Activated CD4-positive, alpha-beta T cell treated with anti-CD3 and anti-CD28 coated beads, Interleukin-10, Interleukin-2, amounts not matched to agents 100 ng/mL and 50 ng/mL, durations not matched to agents 16 hours and 8 hours (primary cell): ENCODE results near the gene MISP3.

Source experiments
- DNase-seq: peaks from one replicate; pipeline ENCODE4 v3.0.0-alpha.2; 2020

MISP3 gene

GRCh38 chr19:14106840-14107239 is 34.3 kb downstream of the MISP3 start:
- no peak for DNase-seq

GRCh38 chr19:14107581-14108461 is 35.2 kb downstream of the MISP3 start:
- no peak for DNase-seq

- no peak for DNase-seq
Observed at GRCh38 chr19:14110650-14111049, 38.1 kb downstream of the MISP3 start.

DNA sequence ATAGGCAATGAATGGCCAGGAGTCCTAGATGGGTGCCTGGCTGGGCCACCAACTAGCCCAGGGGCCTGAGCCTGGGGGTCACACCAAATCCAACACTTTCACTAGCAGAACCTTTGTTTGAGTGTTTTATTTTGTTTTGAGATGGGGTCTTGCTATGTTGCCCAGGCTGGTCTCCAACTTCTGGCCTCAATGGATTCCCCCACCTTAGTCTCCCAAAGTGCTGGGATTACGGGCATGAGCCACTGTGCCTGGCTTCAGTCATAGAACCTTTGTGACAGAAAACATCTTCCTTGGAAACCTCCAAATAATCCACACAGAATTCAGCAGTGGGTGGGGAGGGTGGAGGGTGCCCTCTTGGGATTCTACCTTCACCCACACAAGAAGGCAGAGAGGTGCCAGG is 38.9 kb downstream of the MISP3 start:
- DNase-seq, result no peak

GRCh38 chr19:14112051-14112808 is 39.6 kb downstream of the MISP3 start:
- no peak for DNase-seq

DNA sequence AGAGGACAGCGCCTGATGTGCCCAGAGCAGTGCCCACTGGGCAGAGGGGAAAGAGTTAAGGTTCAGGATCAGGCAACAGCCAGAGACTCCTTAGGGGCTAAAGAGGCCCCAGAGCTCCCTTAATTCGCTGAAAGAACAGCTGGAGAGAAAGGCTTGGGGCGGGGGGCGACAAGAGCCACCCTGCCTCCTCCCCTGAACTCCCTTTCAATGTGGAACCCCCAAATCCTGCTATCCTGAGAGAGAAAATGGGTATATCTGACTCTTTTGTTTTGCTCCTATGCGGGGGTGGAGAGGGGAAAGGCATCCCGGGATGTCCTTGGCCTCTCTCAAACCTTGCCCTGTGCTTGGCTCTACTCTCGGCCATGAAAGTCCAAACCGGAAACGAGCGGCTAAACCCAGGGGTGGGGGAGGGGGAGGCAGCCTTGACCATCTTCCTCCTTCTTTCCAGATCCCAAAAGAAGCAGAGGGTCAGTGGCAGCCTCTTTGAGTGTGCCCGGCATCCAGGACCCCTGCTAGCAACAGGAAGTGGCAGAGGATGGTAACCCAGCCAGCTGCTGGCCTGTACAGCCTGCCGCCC is 40.3 kb downstream of the MISP3 start:
- DNase-seq, result no peak

DNA sequence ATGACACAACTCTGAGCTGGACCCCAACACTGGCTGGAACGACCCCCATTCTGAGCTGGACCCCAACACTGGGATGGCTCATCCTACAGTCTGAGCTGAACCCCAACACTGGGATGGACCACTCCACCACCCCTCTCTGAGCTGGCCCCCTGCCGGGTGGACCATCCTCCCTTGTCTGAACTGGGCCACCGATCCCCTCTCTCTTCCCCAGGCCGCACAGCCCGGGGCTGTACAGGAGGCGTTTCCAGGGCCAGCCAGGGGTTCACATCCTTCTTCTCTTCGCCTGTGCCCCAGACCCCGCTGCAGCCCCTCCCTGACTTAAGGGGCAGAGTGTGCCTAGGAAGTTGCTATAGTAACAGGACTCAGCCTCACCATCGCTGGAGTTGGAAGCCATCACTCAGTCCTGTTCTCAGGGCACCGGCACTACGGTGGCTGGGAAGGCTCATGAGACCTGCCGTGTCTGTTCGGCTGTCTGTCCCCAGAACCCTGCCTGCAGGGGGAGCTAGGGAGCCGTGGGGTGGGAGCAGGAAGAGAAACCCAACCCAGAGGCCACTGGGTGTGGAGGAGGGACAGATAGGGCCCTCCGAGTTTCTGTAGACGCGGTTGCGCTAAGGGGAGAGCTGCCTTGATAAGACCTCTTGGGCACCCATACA is 41.3 kb downstream of the MISP3 start:
- peak; percentile 75 for DNase-seq

- no peak for DNase-seq
Observed at GRCh38 chr19:14114439-14114838, 41.9 kb downstream of the MISP3 start.

DNA sequence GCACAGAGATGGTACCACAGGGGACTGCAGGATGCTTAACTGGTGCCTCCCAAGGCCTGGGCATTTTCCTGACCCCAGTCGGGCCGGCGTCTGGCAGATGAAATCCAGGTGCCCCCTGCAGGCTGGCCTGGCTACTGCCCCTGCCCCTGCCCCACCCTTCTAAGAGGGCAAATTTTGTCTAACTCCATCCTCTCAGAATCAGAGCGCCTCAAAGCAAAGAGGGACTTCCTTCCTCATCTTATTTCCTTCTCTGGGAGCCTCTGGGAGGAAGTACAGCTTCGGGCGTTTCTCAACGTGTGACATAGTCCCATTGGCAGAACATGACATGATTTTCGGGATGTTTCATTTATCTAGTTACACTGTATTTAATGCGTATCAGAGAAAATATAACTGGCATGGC is 42.3 kb downstream of the MISP3 start:
- peak; percentile 64 for DNase-seq

DNA sequence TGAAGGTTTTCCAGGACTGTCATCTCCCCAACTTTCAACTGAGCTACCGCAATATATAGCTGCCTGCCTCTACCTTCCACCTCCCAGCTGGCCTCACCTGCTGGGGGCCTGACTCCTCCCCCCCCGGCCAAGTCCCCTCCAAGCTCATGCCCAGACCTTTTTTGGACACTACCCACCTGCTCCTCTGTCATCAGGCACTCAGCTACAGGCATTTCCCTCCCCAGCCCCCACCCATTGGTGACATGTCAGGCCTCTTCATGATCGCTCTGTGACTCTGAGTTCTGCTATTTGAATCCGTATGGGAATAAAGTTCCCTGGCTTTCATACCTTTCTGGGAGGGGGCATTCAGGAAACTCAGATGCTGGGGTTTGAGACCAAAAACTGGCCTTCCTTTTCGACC is 43.2 kb downstream of the MISP3 start:
- DNase-seq, result no peak

- no peak for DNase-seq
Observed at GRCh38 chr19:14116525-14116917, 43.9 kb downstream of the MISP3 start.

DNA sequence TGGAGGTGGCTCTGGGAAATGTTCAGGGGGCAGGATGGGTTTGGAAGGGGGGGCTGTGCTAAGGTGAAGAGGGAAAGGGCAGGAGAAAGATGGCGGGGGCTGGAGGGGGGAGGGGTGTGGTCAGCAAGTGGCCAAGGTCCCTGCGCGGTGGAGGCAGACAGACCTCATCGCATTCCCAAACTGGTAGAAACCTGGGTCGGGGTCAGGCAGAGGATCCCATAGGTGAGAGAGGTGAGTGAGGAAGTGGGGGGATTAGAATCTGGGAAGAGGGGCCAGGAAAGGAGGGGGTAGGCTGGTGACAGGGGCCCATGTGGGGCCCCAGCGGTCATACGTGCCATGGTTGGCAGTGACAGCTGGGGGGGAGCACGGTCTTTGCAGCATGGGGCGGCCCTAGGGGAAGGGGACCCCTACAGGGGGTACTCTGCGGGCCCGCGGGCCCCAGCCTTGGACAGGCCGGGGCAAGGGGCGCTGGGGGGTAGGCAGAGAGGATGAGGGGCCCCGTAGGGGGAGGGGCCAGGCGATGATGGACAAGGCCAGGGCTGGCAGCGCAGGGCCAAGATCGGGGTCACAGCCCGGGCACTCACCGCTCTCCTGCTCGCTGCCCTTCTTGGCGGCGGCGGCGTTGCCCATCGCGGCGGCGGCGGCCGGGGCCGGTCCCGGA is 44.5 kb downstream of the MISP3 start:
- DNase-seq, result no peak

- DNase-seq, result peak; percentile 100
Observed at GRCh38 chr19:14117668-14118164, 45.1 kb downstream of the MISP3 start, which contains the start of gene PRKACA. PRKACA (minus strand) TSS chr19:14117762; CDS start chr19:14117547, 215 bp downstream.

GRCh38 chr19:14118165-14119051 is 45.8 kb downstream of the MISP3 start:
- peak; percentile 40 for DNase-seq

DNA sequence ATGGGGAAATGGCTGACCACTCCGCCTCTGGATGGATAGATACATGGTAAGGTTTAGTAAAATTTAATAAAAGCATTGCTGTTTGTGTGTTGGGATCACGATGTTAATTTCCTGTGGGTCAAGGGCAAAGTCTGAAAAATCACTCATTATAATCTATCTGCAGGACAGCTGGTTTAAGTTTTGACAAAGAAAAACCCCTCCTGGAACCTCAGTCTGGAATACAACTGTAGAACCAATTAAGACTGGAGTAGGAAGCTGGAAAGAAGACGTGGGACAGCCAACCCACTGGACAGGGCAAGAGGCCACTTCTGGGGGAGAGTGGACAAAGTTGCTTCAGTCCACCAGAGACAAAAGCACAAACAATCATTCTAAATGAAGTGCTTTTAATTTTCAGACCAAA is 46.6 kb downstream of the MISP3 start:
- DNase-seq, result no peak

DNA sequence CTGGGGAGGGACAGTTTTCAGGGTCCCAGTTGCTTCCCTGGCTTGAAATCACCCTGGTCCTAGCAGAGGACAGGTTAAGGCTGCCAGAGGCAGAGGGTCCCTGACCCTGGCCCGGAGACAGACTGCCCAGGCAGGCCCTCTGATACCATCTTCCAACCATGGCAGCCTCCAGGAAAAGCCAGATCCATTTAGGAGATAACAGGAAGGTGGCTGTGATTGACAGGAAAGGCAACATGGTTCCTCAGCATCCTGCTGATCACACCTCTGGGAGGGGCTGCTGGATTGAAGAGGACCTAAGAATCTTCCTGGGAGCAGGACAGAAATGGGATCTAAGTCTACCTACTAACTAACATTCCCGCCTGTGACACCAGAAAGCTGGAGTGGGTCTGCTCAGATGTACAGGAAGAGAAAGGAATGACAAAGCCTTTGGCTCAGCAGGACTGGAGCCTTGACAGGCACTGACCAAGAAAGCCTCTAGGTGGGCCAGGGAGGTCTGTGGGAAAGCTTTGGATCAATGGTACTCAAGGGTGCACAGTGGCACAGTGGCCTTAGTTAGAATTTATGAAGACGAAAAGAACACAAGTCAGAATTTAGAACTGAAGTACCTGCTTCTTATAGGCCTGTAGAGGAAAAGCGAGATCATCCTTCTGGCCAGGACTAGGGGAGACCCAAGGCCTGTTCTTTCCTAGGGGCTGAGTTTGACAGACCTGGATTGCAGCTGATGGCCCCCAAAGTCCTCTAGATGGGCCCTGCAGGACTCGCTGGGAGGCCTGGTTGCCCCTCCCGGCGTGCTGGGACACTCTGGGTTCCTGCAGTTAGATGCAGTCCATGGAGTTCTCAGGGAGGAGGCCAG is 47.3 kb downstream of the MISP3 start:
- no peak for DNase-seq

GRCh38 chr19:14120497-14120780 is 47.9 kb downstream of the MISP3 start:
- no peak for DNase-seq

DNA sequence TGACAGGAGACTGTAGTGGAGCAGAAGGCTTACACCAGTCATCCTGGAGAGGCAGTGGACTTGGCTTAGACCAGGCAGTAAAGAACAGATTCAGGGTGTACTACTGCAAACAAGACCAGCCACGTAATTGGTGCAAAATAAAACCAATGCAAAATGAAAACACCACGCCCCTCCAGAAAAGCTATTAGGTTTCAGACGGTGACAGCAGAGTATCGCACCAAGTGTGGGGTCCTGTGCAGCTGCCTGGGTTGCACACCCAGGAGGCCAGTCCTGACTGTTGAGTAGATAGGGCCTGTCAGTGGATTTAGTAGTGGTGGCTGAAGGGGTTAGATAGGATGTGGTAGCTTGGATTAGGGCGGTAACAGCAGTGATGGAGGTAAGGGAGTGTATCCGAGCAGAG is 50.3 kb downstream of the MISP3 start:
- no peak for DNase-seq
